Activated CD8-positive, alpha-beta memory T cell treated with anti-CD3 and anti-CD28 coated beads, Interleukin-2, amount 10 ng/mL, durations not matched to agents 7 days and 5 days (primary cell): Measurements from ENCODE around the gene COL1A2. TPM values are rescaled to one million over a fixed set of nuclear protein-coding genes. Genes with fewer than 3 reads are reported as not detected.

Source experiments
- ATAC-seq: fragments of 150-1000 bp; cut with Tn5 transposase; one replicate; pipeline ENCODE4 v1.10.0; 2021; ENCODE audit warnings: moderate library complexity
- CTCF ChIA-PET: fragments of 350-600 bp; sonication (Branson Sonifier 250); formaldehyde crosslinking; loops from one replicate; lab custom pipeline; 2021; ENCODE audit warnings: antibody characterized with exemption; lab: Charles Lee
- DNase-seq: peaks from one replicate; pipeline ENCODE4 v3.0.0-alpha.2; 2020
- H3K27ac Mint-ChIP-seq: one replicate; pipeline ENCODE4 v1.8.0; 2021; ENCODE audit warnings: mild to moderate bottlenecking, mixed read lengths
- H3K27me3 Mint-ChIP-seq: one replicate; pipeline ENCODE4 v1.8.0; 2021; ENCODE audit warnings: mixed read lengths
- H3K36me3 Mint-ChIP-seq: one replicate; pipeline ENCODE4 v1.8.0; 2021; ENCODE audit warnings: mild to moderate bottlenecking, mixed read lengths
- H3K4me1 Mint-ChIP-seq: one replicate; pipeline ENCODE4 v1.8.0; 2021; ENCODE audit warnings: mixed read lengths
- H3K4me3 Mint-ChIP-seq: one replicate; pipeline ENCODE4 v1.8.0; 2021; ENCODE audit warnings: mild to moderate bottlenecking, moderate library complexity, mixed read lengths
- H3K9me3 Mint-ChIP-seq: one replicate; pipeline ENCODE4 v1.8.0; 2022; ENCODE audit warnings: low read depth, mixed read lengths
- total RNA-seq, 2 experiments: library from RNA; stranded (reverse); gene quantifications; one replicate each; pipeline ENCODE4 v1.2.3, GENCODE V29; 2021

The COL1A2 gene
- total RNA-seq, 2 experiments from 2014 or later: 0.50 to 1.6 TPM

DNA sequence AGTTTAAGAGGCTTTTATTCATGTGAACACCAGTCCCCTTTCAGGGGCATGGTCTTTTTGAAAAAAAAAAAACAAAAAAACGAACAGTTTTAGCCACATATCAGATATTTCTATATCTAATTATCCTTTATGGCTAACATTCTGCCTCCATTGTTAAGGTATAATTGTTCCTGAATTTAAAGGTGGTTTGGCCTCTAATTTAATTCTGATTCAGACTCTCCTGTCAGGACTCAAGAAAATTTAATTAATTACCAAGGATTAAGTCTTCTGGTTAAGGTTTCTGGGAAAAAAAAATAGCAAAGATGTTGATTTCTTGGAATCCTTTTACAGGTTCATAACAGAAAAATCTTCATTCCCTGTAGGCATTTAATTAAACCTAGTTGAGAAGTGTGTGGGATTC, 27.4 kb downstream of the COL1A2 start:
- Mint-ChIP-seq H3K9me3 (no peaks in the 10 kb centered on the region), H3K27ac (no peak overlapping the region), H3K4me3 (no peak overlapping the region), H3K27me3 (peaks cover 8% of the 10 kb centered on the region), H3K4me1 (no peaks in the 10 kb centered on the region), H3K36me3 (no peaks in the 10 kb centered on the region)
- ATAC-seq (no peak), DNase-seq (no peak)
- CTCF ChIA-PET: no interaction called here

DNA sequence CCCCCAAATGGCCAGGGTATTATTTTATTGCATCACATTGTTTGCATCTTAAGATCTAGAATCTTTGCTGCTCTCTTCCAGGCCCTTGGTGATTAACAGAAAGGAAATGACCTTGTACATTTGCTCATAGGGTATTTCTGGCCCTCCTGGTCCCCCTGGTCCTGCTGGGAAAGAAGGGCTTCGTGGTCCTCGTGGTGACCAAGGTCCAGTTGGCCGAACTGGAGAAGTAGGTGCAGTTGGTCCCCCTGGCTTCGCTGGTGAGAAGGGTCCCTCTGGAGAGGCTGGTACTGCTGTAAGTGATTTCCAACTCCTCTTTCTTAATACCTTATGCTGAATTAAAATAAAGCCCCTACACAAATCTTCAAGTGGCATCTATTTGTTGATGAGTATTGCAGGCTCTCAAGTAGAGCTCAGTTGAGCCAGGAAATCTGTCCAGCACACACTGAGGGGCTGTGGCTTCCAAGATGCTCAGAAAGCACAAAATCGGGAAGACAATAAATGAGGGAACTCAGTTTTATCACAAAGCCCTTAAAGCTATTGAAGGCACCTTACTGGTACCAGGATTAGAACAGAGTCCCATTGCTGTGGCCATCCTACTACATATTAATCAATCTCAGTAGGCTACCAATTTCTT, 28.2 kb downstream of the COL1A2 start:
- DNase-seq: no peak
- Mint-ChIP-seq H3K36me3 (no peaks in the 10 kb centered on the region), H3K9me3 (no peaks in the 10 kb centered on the region), H3K27me3 (peaks cover 4% of the 10 kb centered on the region), H3K4me1 (no peaks in the 10 kb centered on the region), H3K4me3 (no peak overlapping the region), H3K27ac (no peak overlapping the region)
- CTCF ChIA-PET: no interaction called here
- ATAC-seq: no peak

DNA sequence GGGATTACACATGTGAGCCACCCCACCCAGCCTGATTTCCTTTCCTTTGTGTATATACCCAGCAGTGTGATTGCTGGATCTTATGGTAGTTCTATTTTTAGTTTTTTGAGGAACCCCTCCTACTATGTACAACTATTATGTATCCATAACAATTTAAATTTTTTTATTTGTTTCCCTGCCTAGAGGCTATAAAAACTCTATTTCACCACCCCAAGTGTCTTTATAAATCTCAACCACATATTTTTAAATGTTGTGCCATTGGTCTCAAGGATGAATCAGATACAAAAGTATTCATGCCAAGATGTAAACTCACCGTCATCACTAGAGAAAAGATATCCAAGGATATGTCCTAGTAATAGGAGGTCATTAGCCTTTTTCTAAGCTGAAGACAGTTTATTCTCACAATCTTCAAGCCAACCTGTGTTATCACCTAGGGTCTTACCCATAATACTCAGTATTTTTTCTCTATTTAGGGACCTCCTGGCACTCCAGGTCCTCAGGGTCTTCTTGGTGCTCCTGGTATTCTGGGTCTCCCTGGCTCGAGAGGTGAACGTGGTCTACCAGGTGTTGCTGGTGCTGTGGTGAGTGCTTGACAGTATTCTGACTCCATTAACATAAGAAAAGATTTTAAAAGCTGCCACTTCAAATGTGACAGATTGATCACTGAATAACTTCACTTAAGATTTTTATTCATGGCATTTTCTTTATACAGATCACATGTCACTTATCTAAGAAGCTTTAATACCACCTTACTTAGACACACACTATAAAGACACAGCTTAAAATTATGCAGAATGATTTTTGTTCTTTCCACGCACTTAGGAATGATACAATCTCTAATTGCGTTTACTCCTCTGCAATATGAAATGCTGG, 29.4 kb downstream of the COL1A2 start:
- Mint-ChIP-seq H3K27me3 (peaks cover 4% of the 10 kb centered on the region), H3K4me3 (no peak overlapping the region), H3K27ac (no peak overlapping the region), H3K4me1 (no peaks in the 10 kb centered on the region), H3K36me3 (no peaks in the 10 kb centered on the region), H3K9me3 (no peaks in the 10 kb centered on the region)
- DNase-seq (no peak), ATAC-seq (no peak)
- CTCF ChIA-PET: interaction anchor here (0.9 kb wide), 1 partner anchor 13 kb away, joined by 3 read pairs; no protein-coding TSS in a partner anchor

DNA sequence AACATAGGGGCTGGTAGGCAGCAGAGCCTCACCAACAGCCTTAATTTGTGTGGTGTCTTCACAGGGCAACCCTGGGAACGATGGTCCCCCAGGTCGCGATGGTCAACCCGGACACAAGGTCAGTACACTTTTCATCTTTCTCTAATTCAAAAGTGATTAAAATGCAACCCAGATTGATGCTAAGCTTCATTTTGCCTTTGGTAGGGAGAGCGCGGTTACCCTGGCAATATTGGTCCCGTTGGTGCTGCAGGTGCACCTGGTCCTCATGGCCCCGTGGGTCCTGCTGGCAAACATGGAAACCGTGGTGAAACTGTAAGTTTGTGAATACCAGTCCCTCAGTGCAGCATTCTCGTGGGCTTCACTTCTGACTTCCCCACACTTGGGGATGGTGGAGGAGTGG, 30.9 kb downstream of the COL1A2 start:
- DNase-seq: no peak
- CTCF ChIA-PET: interaction anchor here (0.9 kb wide), 1 partner anchor 12 kb away, joined by 3 read pairs; no protein-coding TSS in a partner anchor
- Mint-ChIP-seq H3K27me3 (no peaks in the 10 kb centered on the region), H3K36me3 (no peaks in the 10 kb centered on the region), H3K4me3 (no peak overlapping the region), H3K9me3 (no peaks in the 10 kb centered on the region), H3K4me1 (no peaks in the 10 kb centered on the region), H3K27ac (no peak overlapping the region)
- no peak for ATAC-seq

GRCh38 chr7:94426980-94427875, 32.5 kb downstream of the COL1A2 start:
- no peaks in the 10 kb centered on the region for H3K36me3 Mint-ChIP-seq
- no peak for DNase-seq
- CTCF ChIA-PET: no interaction called here
- H3K27ac Mint-ChIP-seq: no peak overlapping the region
- H3K4me3 Mint-ChIP-seq: no peak overlapping the region
- no peaks in the 10 kb centered on the region for H3K4me1 Mint-ChIP-seq
- peaks cover 2% of the 10 kb centered on the region for H3K27me3 Mint-ChIP-seq
- ATAC-seq: no peak
- H3K9me3 Mint-ChIP-seq: no peaks in the 10 kb centered on the region

DNA sequence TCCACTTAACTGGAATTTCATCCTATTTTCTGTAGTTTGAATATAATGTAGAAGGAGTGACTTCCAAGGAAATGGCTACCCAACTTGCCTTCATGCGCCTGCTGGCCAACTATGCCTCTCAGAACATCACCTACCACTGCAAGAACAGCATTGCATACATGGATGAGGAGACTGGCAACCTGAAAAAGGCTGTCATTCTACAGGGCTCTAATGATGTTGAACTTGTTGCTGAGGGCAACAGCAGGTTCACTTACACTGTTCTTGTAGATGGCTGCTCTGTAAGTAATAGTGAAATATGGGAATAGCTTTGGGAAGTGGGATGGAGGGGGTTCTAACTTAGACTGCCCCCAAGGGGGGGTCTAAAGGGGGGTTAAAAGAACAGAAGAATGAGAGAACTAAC, 34.5 kb downstream of the COL1A2 start:
- no peaks in the 10 kb centered on the region for H3K9me3 Mint-ChIP-seq
- no peaks in the 10 kb centered on the region for H3K4me1 Mint-ChIP-seq
- H3K36me3 Mint-ChIP-seq: no peaks in the 10 kb centered on the region
- peaks cover 2% of the 10 kb centered on the region for H3K27me3 Mint-ChIP-seq
- no peak for ATAC-seq
- H3K27ac Mint-ChIP-seq: no peak overlapping the region
- DNase-seq: no peak
- CTCF ChIA-PET: no interaction called here
- no peak overlapping the region for H3K4me3 Mint-ChIP-seq

- H3K27me3 Mint-ChIP-seq: peaks cover 8% of the 10 kb centered on the region
- no peaks in the 10 kb centered on the region for H3K36me3 Mint-ChIP-seq
- no peak overlapping the region for H3K27ac Mint-ChIP-seq
- CTCF ChIA-PET: no interaction called here
- DNase-seq: no peak
- ATAC-seq: no peak
- no peaks in the 10 kb centered on the region for H3K9me3 Mint-ChIP-seq
- H3K4me3 Mint-ChIP-seq: no peak overlapping the region
- no peaks in the 10 kb centered on the region for H3K4me1 Mint-ChIP-seq
Measured at GRCh38 chr7:94431176-94431575, 36.5 kb downstream of the COL1A2 start.

DNA sequence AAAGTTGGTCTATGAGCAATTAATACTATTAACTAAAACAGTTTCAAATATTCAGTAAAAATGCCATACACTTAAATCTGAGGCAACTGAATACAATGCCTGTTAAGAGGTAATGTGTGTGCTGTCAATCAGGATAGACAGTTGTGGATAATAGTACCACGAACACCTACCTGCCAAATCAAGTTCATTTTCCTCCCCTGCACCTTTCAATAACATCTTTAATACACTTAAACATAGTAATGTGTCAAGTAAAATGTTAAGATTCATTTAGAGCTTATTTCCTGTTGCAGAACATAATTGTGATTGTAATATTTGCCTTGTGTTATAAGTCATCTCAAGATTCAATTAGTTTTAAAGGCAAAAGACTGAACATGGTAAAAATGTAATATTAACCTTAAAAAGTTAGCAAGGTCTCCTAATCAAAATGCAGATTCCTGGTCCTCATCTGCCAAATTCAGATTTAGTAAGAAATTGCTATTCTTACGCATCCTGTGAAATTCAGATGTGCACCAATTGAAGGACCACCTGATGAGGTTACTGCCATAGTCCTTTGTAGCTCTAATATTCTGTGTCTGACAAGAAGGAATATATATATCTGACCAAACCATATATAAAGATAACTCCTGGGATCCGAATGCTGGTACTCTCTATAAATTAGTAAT, 37.1 kb downstream of the COL1A2 start:
- peaks cover 14% of the 10 kb centered on the region for H3K27me3 Mint-ChIP-seq
- DNase-seq (no peak), ATAC-seq (no peak)
- no peaks in the 10 kb centered on the region for H3K9me3 Mint-ChIP-seq
- no peaks in the 10 kb centered on the region for H3K4me1 Mint-ChIP-seq
- CTCF ChIA-PET: no interaction called here
- H3K36me3 Mint-ChIP-seq: no peaks in the 10 kb centered on the region
- H3K27ac Mint-ChIP-seq: no peak overlapping the region
- no peak overlapping the region for H3K4me3 Mint-ChIP-seq

GRCh38 chr7:94432281-94432670, 37.6 kb downstream of the COL1A2 start:
- no peak overlapping the region for H3K27ac Mint-ChIP-seq
- peaks cover 14% of the 10 kb centered on the region for H3K27me3 Mint-ChIP-seq
- no peak for DNase-seq
- H3K4me3 Mint-ChIP-seq: no peak overlapping the region
- CTCF ChIA-PET: no interaction called here
- ATAC-seq: no peak
- no peaks in the 10 kb centered on the region for H3K4me1 Mint-ChIP-seq
- H3K36me3 Mint-ChIP-seq: no peaks in the 10 kb centered on the region
- no peaks in the 10 kb centered on the region for H3K9me3 Mint-ChIP-seq

GRCh38 chr7:94432817-94433216, 38.1 kb downstream of the COL1A2 start:
- Mint-ChIP-seq H3K9me3 (no peaks in the 10 kb centered on the region), H3K27ac (no peak overlapping the region), H3K4me3 (no peak overlapping the region), H3K4me1 (no peaks in the 10 kb centered on the region), H3K27me3 (peaks cover 16% of the 10 kb centered on the region), H3K36me3 (no peaks in the 10 kb centered on the region)
- ATAC-seq (no peak), DNase-seq (no peak)
- CTCF ChIA-PET: no interaction called here

DNA sequence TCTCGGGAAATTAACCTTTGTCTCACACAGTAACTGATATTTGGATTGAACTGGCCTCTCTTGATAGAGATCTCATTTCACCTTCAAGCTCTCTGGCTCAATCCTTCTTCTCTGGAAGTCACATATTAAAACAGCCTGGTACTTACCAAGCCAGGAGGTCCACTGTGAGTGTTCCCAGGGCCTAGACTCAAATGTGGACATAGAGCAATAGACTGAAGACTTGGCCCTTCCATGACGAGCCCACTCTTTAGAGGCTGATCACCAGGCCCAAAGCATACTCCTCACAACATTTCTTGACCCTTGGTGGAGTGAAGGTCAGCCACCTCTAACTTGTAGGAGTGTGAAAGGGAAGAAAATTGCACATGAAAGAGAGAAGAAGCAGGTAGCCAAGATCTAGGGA, 38.5 kb downstream of the COL1A2 start:
- Mint-ChIP-seq H3K4me1 (no peaks in the 10 kb centered on the region), H3K27ac (no peak overlapping the region), H3K36me3 (no peaks in the 10 kb centered on the region), H3K4me3 (no peak overlapping the region), H3K27me3 (peaks cover 20% of the 10 kb centered on the region), H3K9me3 (no peaks in the 10 kb centered on the region)
- DNase-seq (no peak), ATAC-seq (no peak)
- CTCF ChIA-PET: interaction anchor here (1.0 kb wide), 1 partner anchor 10 kb away, joined by 4 read pairs; no protein-coding TSS in a partner anchor

GRCh38 chr7:94434042-94434441, 39.3 kb downstream of the COL1A2 start:
- H3K36me3 Mint-ChIP-seq: no peaks in the 10 kb centered on the region
- no peak overlapping the region for H3K27ac Mint-ChIP-seq
- DNase-seq (no peak), ATAC-seq (no peak)
- peaks cover 21% of the 10 kb centered on the region for H3K27me3 Mint-ChIP-seq
- no peaks in the 10 kb centered on the region for H3K9me3 Mint-ChIP-seq
- CTCF ChIA-PET: interaction anchor here (1.0 kb wide), 1 partner anchor 9 kb away, joined by 4 read pairs; no protein-coding TSS in a partner anchor
- no peak overlapping the region for H3K4me3 Mint-ChIP-seq
- H3K4me1 Mint-ChIP-seq: no peaks in the 10 kb centered on the region
